HepG2 (cell line): ENCODE results near the gene KCNB1. TPM values are rescaled to one million over a fixed set of nuclear protein-coding genes. Genes with fewer than 3 reads are reported as not detected.
A peak's percentile ranks its signal among the peaks of the same experiment; 100 is the strongest.

Experiments
- ATAC-seq: fragments of 200-7000 bp; cut with Tn5 transposase; 3 replicates; pipeline ENCODE4 v1.9.1; 2020; ENCODE audit warnings: mild to moderate bottlenecking, moderate library complexity
- BruUV-seq: library from RNA; stranded (reverse); fragments of 400-500 nt; replicated peaks from 2 replicates; lab custom pipeline; 2021; lab: Mats Ljungman, UMichigan
- CTCF ChIA-PET: fragments of 300-600 bp; formaldehyde crosslinking; extraction: SDS; loops from one replicate; lab custom pipeline; 2021; ENCODE audit warnings: low total read pairs, inconsistent platforms, low intra/inter-chr PET ratio; lab: Yijun Ruan, JAX
- POLR2A ChIA-PET: fragments of 350-600 bp; sonication (Branson Sonifier 250); formaldehyde crosslinking; loops from one replicate; lab custom pipeline; 2020; ENCODE audit warnings: antibody characterized with exemption, inconsistent platforms; lab: Yijun Ruan, JAX
- DNase-seq: peaks from one replicate; pipeline ENCODE4 v3.0.0-alpha.2; 2015; ENCODE audit warnings: low spot score
- FAIRE-seq: peaks from 3 replicates; lab custom pipeline; 2011; peaks lifted over from hg19 to GRCh38; lab: Jason Lieb, UNC
- H2AFZ ChIP-seq: one replicate; pipeline ENCODE4 v1.6.1; 2011; ENCODE audit warnings: low read length, inconsistent platforms
- H3K27ac ChIP-seq: fragments of 300-600 bp; 3 replicates; pipeline ENCODE4 v1.8.0; 2011; ENCODE audit warnings: mixed run types, mild to moderate bottlenecking, mixed read lengths, low read length, inconsistent platforms; ENCODE audit not compliant: insufficient read depth; ENCODE audit errors: extremely low read length
- H3K27me3 ChIP-seq, 2 experiments: fragments of 200-600 bp in 1 of 2; 2 replicates in 1 of 2; 3 replicates in 1 of 2; pipeline versions ENCODE4 v1.6.0 to v1.8.0; 2011; ENCODE audit warnings: low read length in 2 of 2, mild to moderate bottlenecking in 2 of 2, moderate library complexity in 2 of 2, inconsistent platforms in 1 of 2; ENCODE audit not compliant: insufficient read depth in 2 of 2, control insufficient read depth in 1 of 2
- H3K36me3 ChIP-seq, 2 experiments: fragments of 200-600 bp in 1 of 2; replicated peaks in 1 of 2; 2 replicates in 1 of 2; 3 replicates in 1 of 2; pipeline versions ENCODE4 v1.5.1 to v1.8.0; 2011; ENCODE audit warnings: low read length in 2 of 2, inconsistent platforms in 1 of 2; ENCODE audit not compliant: insufficient read depth in 2 of 2, control insufficient read depth in 1 of 2
- H3K4me1 ChIP-seq: 2 replicates; pipeline ENCODE4 v1.5.1; 2012; ENCODE audit warnings: low read length, inconsistent platforms; ENCODE audit not compliant: insufficient read depth
- H3K4me2 ChIP-seq: 2 replicates; pipeline ENCODE4 v1.6.0; 2011; ENCODE audit warnings: low read depth, low read length, inconsistent platforms
- H3K4me3 ChIP-seq, 3 experiments: fragments of 200-600 bp in 1 of 3; sonication (generic), shearing (Covaris generic) in 1 of 3; replicated peaks in 1 of 3; 2 replicates each; pipeline ENCODE4 v1.5.1; 2011 to 2016; ENCODE audit warnings: low read length in 3 of 3, inconsistent platforms in 2 of 3, low read depth in 2 of 3, mild to moderate bottlenecking in 2 of 3, control low read depth in 1 of 3, mixed read lengths in 1 of 3; ENCODE audit not compliant: insufficient read depth in 1 of 3
- H3K79me2 ChIP-seq: one replicate; pipeline ENCODE4 v1.6.1; 2011; ENCODE audit warnings: low read length, inconsistent platforms; ENCODE audit not compliant: insufficient read depth
- H3K9ac ChIP-seq: 2 replicates; pipeline ENCODE4 v1.6.0; 2011; ENCODE audit warnings: mild to moderate bottlenecking, low read depth, low read length, inconsistent platforms; ENCODE audit not compliant: insufficient read depth
- H3K9me3 ChIP-seq: 2 replicates; pipeline ENCODE4 v1.5.1; 2012; ENCODE audit warnings: mild to moderate bottlenecking, low read length
- H4K20me1 ChIP-seq: 2 replicates; pipeline ENCODE4 v1.6.0; 2011; ENCODE audit warnings: inconsistent platforms, mild to moderate bottlenecking, low read length, moderate library complexity; ENCODE audit not compliant: insufficient read depth
- HMG20B ChIP-seq: conservative IDR thresholded peaks from 2 replicates; pipeline ENCODE4 v1.6.1; 2016; ENCODE audit warnings: missing genetic modification reagents, missing compliant biosample characterization
- HNRNPK ChIP-seq: fragments of 200-400 bp; formaldehyde crosslinking; IDR thresholded peaks from 2 replicates; pipeline ENCODE4 v1.6.1; 2018; ENCODE audit warnings: low read length, low read depth, moderate library complexity, mild to moderate bottlenecking; ENCODE audit not compliant: poor library complexity, severe bottlenecking
- NFE2 ChIP-seq: sonication (generic); formaldehyde crosslinking; IDR thresholded peaks from 2 replicates; pipeline ENCODE4 v1.4.0; 2020; ENCODE audit warnings: missing genetic modification reagents
- NR2F6 ChIP-seq, 2 experiments: IDR thresholded peaks; 2 replicates each; pipeline ENCODE4 v1.6.1; 2016; ENCODE audit warnings: antibody characterized with exemption in 1 of 2, mild to moderate bottlenecking in 1 of 2
- PHF5A ChIP-seq: IDR thresholded peaks from one replicate; pipeline ENCODE4 v1.6.1; 2018; ENCODE audit warnings: low read depth, missing genetic modification reagents; ENCODE audit not compliant: unreplicated experiment
- RNF2 ChIP-seq: fragments of 450-650 bp; conservative IDR thresholded peaks from 2 replicates; pipeline ENCODE4 v1.6.1; 2016; ENCODE audit warnings: low read depth
- THAP11 ChIP-seq: IDR thresholded peaks from 2 replicates; pipeline ENCODE4 v1.6.1; 2016; ENCODE audit warnings: missing biosample characterization, missing genetic modification reagents
- TMF1 ChIP-seq: sonication (generic); formaldehyde crosslinking; IDR thresholded peaks from 2 replicates; pipeline ENCODE4 v1.8.1; 2022; ENCODE audit warnings: low read depth, missing genetic modification reagents
- ZC3H13 ChIP-seq: sonication (generic); formaldehyde crosslinking; IDR thresholded peaks from 2 replicates; pipeline ENCODE4 v1.8.1; 2023; ENCODE audit warnings: mild to moderate bottlenecking, missing genetic modification reagents, moderate library complexity
- ZMYM4 ChIP-seq: sonication (generic); formaldehyde crosslinking; IDR thresholded peaks from 2 replicates; pipeline ENCODE4 v1.8.1; 2023; ENCODE audit warnings: mild to moderate bottlenecking, missing genetic modification reagents
- ZNF652 ChIP-seq: IDR thresholded peaks from 2 replicates; pipeline ENCODE4 v1.6.1; 2016; ENCODE audit warnings: low read depth, borderline replicate concordance
- ZNF660 ChIP-seq: sonication (generic); formaldehyde crosslinking; IDR thresholded peaks from 2 replicates; pipeline ENCODE4 v1.5.1; 2020; ENCODE audit warnings: mild to moderate bottlenecking, low read depth, missing genetic modification reagents, borderline replicate concordance
- WGBS: methylation state at CpG from one replicate; pipeline ENCODE4 v1.1.6; 2017; ENCODE audit warnings: low lambda C conversion rate; 5-methylcytosine and 5-hydroxymethylcytosine counted together
- in situ Hi-C: cut with HindIII; loops from 2 replicates; pipeline ENCODE4 v1.10.0; 2017; ENCODE audit warnings: low pct_unique_long_range_greater_than_20kb; ENCODE audit not compliant: extremely low pct_ligation_motif_present
- intact Hi-C: fragments of 100-400 bp; cut with micrococcal nuclease; formaldehyde crosslinking; loops from one replicate; pipeline ENCODE4 v1.10.0; 2022; ENCODE audit not compliant: unreplicated experiment
- polyA plus RNA-seq, 8 experiments: library from polyadenylated mRNA; depleted of rRNA in 3 of 8; stranded (reverse) in 7 of 8; unstranded in 1 of 8; fragments of >200 nt; fragmentation: Illumina TruSeq in 4 of 8; extraction: Trizol in 4 of 8; gene quantifications; 2 replicates each; pipeline versions ENCODE4 v1.2.1 to v1.2.3, GENCODE V29; 2011 to 2016; ENCODE audit warnings: low read depth in 4 of 8, missing spikeins in 1 of 8, mixed read lengths in 1 of 8; ENCODE audit not compliant: insufficient read depth in 1 of 8
- total RNA-seq, 5 experiments: library from RNA; depleted of rRNA; stranded (reverse); fragments of >200 nt; fragmentation: Illumina TruSeq; extraction: Trizol; gene quantifications; 2 replicates each; pipeline ENCODE4 v1.2.3, GENCODE V29; 2016; ENCODE audit warnings: low read depth in 1 of 5
- TF ChIP-seq, protein P1 (sequence below): fragments of 450-650 bp; IDR thresholded peaks from 2 replicates; pipeline ENCODE4 v1.6.1; 2016
- TF ChIP-seq, protein P2 (sequence below): IDR thresholded peaks from 2 replicates; pipeline ENCODE4 v1.6.1; 2018; ENCODE audit warnings: missing genetic modification reagents

The KCNB1 gene
- total and polyA plus RNA-seq, 2 of the 13 experiments (the other 11 are each of a cell fraction or from before 2014, with no cell fraction given) = 0.02 TPM; not detected in 1

DNA sequence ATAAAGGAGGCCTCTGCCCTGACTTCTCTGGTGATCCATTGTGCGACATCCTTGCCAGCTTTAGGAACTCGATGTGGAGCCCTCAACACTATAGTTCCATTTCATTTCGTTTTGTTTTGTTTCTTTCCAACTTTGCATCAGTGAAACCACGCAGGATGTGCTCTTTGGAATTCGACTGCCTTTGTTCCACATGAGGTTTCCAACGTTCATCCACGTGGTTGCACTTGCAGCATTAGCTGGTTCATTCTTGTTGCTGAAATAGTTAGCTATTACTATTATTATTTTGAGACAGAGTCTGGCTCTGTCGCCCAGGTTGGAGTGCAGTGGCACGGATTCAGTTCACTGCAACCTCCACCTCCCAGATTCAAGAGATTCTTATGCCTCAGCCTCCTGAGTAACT lies 143.3 kb downstream of the KCNB1 start:
- H3K36me3 ChIP-seq = no peaks in the 10 kb centered on the region
- TF ChIP-seq NR2F6 (IDR thresholded peaks at IDR 0.05) (no peak), NR2F6 (CRISPR knock-in tag; IDR thresholded peaks at IDR 0.05) (no peak), NFE2 (CRISPR knock-in tag) (no peak), THAP11 (CRISPR knock-in tag) (no peak), RNF2 (peak; percentile 34; the same call in 1 of the 2 replicates)
- TF ChIP-seq, protein P1, sequence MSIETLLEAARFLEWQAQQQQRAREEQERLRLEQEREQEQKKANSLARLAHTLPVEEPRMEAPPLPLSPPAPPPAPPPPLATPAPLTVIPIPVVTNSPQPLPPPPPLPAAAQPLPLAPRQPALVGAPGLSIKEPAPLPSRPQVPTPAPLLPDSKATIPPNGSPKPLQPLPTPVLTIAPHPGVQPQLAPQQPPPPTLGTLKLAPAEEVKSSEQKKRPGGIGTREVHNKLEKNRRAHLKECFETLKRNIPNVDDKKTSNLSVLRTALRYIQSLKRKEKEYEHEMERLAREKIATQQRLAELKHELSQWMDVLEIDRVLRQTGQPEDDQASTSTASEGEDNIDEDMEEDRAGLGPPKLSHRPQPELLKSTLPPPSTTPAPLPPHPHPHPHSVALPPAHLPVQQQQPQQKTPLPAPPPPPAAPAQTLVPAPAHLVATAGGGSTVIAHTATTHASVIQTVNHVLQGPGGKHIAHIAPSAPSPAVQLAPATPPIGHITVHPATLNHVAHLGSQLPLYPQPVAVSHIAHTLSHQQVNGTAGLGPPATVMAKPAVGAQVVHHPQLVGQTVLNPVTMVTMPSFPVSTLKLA = peak; percentile 95
- TF ChIP-seq, all 625 proteins: peak for 2
- DNase-seq (no peak), FAIRE-seq (no peak), ATAC-seq (no peak)
- in situ Hi-C loops = loop anchor here (25.0 kb wide), 1 partner anchor 548 kb away; no protein-coding TSS in a partner anchor
- H3K27me3 ChIP-seq = peaks cover 1 to 29% of the 10 kb centered on the region in 2 experiments; a peak in 3 of 5 replicates
- 13% methylated on average over 9 of the region's 9 CpGs for WGBS
- no peaks in the 10 kb centered on the region for H3K79me2 ChIP-seq
- H4K20me1 ChIP-seq = no peaks in the 10 kb centered on the region; the same call in 1 of the 2 replicates
- no peak overlapping the region for H3K4me2 ChIP-seq
- BruUV-seq = no TSS peak
- no peak overlapping the region for H2AFZ ChIP-seq
- POLR2A ChIA-PET = interaction anchor here (0.7 kb wide), 1 partner anchor 38 kb away, joined by 4 read pairs; no protein-coding TSS in a partner anchor
- H3K4me1 ChIP-seq = no peaks in the 10 kb centered on the region
- intact Hi-C loops = loop anchor here (10.0 kb wide), 1 partner anchor 266 kb away; no protein-coding TSS in a partner anchor
- H3K27ac ChIP-seq = no peak overlapping the region
- no peak overlapping the region for H3K4me3 ChIP-seq
- H3K9me3 ChIP-seq = no peaks in the 10 kb centered on the region
- CTCF ChIA-PET = interaction anchor here (9.1 kb wide), 1 partner anchor 170 kb away, joined by 134 read pairs; no protein-coding TSS in a partner anchor
- H3K9ac ChIP-seq = no peak overlapping the region

DNA sequence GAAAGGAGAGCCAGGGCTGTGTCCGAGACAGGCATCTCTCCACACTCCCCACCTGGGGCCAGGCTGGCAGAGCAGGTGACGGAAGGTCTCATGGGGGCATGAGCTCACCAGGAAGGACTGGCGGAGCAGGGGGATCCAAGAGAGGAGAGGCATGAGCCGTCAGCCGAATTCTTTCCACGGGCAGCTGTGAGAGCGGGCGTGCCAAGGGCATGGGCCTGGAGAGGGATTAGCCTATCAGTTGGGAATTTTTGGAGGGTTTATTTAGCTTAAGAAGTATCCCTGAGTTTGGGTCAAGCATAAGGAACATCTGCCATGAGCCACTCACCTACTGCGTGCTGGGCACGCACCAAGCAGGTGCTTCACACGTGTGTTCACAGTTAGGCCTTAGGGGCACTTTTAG lies 144.4 kb downstream of the KCNB1 start:
- BruUV-seq = no TSS peak
- TF ChIP-seq ZNF660 (CRISPR knock-in tag) (no peak), HMG20B (CRISPR knock-in tag) (no peak), TMF1 (CRISPR knock-in tag) (no peak), ZNF652 (no peak), ZMYM4 (CRISPR knock-in tag) (no peak), PHF5A (CRISPR knock-in tag) (no peak), ZC3H13 (CRISPR knock-in tag) (no peak), HNRNPK (no peak)
- TF ChIP-seq, protein P2, sequence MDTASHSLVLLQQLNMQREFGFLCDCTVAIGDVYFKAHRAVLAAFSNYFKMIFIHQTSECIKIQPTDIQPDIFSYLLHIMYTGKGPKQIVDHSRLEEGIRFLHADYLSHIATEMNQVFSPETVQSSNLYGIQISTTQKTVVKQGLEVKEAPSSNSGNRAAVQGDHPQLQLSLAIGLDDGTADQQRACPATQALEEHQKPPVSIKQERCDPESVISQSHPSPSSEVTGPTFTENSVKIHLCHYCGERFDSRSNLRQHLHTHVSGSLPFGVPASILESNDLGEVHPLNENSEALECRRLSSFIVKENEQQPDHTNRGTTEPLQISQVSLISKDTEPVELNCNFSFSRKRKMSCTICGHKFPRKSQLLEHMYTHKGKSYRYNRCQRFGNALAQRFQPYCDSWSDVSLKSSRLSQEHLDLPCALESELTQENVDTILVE (CRISPR knock-in tag) = no peak

More for the DNA sequence above, 144.4 kb downstream of the KCNB1 start:
- CTCF ChIA-PET = interaction anchor here (9.1 kb wide), 1 partner anchor 171 kb away, joined by 134 read pairs; no protein-coding TSS in a partner anchor
- Histone ChIP-seq H3K4me1 (no peaks in the 10 kb centered on the region), H4K20me1 (no peaks in the 10 kb centered on the region; the same call in 1 of the 2 replicates), H2AFZ (no peak overlapping the region), H3K9me3 (no peaks in the 10 kb centered on the region), H3K79me2 (no peaks in the 10 kb centered on the region), H3K36me3 (no peaks in the 10 kb centered on the region), H3K9ac (no peak overlapping the region), H3K4me3 (no peak overlapping the region), H3K27ac (no peak overlapping the region), H3K27me3 (peaks cover 1 to 25% of the 10 kb centered on the region in 2 experiments; a peak in 3 of 5 replicates), H3K4me2 (no peak overlapping the region)
- 60% methylated on average over 11 of the region's 11 CpGs for WGBS
- in situ Hi-C loops (loop anchor here (25.0 kb wide), 1 partner anchor 549 kb away; no protein-coding TSS in a partner anchor), intact Hi-C loops (loop anchor here (10.0 kb wide), 1 partner anchor 267 kb away; no protein-coding TSS in a partner anchor)
- POLR2A ChIA-PET = no interaction called here
- ATAC-seq (no peak), FAIRE-seq (no peak), DNase-seq (no peak)
